PC-9 (cell line): ENCODE data around the gene MTIF2.

ENCODE experiments used
- EZH2 ChIP-seq: fragments of 200-600 bp; sonication (generic); IDR thresholded peaks from 2 replicates; pipeline ENCODE4 v1.8.0; 2017; ENCODE audit warnings: antibody characterized with exemption, low read depth
- TF ChIP-seq, protein P1 (sequence below): fragments of 200-600 bp; sonication (generic); conservative IDR thresholded peaks from 2 replicates; pipeline ENCODE4 v1.6.1; 2017; ENCODE audit warnings: mixed run types, antibody characterized with exemption, mild to moderate bottlenecking, moderate library complexity

DNA sequence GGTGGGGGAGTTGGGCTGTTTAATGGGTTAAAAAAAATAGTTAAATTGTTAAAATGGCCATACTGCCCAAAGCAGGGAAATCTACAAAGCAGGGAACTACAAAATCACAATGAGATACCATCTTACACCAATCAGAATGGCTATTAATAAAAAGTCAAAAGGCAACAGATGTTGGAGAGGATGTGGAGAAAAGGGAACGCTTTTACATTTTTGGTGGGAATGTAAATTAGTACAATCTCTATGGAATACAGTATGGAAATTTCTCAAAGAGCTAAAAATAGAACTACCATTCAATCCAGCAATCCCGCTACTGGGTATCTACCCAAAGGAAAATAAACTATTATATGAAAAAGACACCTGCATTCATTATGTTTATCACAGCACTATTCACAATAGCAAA lies 64.1 kb downstream of the MTIF2 start:
- TF ChIP-seq, protein P1, sequence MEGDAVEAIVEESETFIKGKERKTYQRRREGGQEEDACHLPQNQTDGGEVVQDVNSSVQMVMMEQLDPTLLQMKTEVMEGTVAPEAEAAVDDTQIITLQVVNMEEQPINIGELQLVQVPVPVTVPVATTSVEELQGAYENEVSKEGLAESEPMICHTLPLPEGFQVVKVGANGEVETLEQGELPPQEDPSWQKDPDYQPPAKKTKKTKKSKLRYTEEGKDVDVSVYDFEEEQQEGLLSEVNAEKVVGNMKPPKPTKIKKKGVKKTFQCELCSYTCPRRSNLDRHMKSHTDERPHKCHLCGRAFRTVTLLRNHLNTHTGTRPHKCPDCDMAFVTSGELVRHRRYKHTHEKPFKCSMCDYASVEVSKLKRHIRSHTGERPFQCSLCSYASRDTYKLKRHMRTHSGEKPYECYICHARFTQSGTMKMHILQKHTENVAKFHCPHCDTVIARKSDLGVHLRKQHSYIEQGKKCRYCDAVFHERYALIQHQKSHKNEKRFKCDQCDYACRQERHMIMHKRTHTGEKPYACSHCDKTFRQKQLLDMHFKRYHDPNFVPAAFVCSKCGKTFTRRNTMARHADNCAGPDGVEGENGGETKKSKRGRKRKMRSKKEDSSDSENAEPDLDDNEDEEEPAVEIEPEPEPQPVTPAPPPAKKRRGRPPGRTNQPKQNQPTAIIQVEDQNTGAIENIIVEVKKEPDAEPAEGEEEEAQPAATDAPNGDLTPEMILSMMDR: no peak
- no peak for TF ChIP-seq EZH2
